ENCODE measurements around the gene MDFIC.
"Not testable (repeated sequence)": the region's sequence is repeated elsewhere in the genome, so short reads cannot be mapped to it uniquely, and the experiment has no call there.

The MDFIC gene, protein sequence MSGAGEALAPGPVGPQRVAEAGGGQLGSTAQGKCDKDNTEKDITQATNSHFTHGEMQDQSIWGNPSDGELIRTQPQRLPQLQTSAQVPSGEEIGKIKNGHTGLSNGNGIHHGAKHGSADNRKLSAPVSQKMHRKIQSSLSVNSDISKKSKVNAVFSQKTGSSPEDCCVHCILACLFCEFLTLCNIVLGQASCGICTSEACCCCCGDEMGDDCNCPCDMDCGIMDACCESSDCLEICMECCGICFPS

DNA sequence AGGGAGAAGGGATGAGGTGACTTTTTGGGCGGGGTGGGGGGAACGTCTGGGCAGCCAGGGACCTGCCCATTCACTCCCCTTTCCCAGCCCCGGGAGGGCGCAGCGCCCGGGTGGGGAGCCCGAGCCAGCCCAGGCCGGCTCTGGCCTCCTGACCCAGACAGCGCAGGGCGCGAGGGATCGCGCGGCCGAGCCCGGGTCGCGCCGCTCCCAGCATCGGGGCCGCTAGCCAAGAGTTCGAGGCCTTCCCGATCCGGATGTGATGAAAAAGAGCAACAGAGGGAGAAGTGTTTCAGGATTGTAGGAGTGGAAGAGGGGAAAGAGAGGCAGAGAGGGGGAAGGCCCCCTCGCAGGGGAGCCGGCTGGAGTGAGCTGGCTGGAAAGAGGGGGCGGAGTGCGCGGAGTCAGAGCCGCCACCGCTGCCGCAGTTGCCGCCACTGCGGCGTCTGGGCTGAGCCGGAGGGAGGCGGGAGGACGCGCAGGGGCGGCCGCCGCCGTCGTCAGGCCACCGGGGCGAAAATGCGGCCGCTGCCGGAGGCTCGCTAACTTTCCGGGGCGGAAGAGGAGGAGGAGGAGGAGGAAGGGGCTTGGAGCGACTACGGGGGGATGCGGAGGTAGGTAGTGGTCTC, at the start of gene MDFIC:
Gene MDFIC, plus strand, starts transcription at position 69 of the 626 bp plus-strand sequence. CDS start 940 bp downstream, outside the sequence.
- DNase-seq (ENCODE audit: low spot score) = peak; percentile 41

GRCh38 chr7:114874170-114874569, 47.7 kb upstream of the MDFIC start:
- DNase-seq (ENCODE audit: low spot score) = no peak

GRCh38 chr7:114875186-114875585, 46.7 kb upstream of the MDFIC start:
- DNase-seq (ENCODE audit: low spot score) = no peak

DNA sequence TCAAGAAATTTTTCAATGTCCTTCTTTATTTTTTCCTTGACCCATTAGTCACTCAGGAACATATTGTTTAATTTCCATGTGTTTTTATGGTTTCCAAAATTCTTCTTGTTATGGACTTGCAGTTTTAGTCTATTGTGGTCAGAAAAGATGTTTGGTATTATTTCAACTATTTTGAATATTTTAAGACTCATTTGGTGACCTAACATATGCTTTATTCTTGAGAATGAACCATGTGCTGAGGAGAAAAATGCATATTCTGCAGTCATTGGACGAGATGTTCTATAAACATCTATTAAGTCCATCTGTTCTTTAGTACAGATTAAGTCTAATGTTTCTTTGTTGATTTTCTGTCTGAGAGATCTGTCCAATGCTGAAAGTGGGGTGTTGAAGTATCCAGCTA, 42.3 kb upstream of the MDFIC start:
- no peak for DNase-seq (ENCODE audit: low spot score)

GRCh38 chr7:114885836-114886235, 36.1 kb upstream of the MDFIC start:
- no peak for DNase-seq (ENCODE audit: low spot score)

DNA sequence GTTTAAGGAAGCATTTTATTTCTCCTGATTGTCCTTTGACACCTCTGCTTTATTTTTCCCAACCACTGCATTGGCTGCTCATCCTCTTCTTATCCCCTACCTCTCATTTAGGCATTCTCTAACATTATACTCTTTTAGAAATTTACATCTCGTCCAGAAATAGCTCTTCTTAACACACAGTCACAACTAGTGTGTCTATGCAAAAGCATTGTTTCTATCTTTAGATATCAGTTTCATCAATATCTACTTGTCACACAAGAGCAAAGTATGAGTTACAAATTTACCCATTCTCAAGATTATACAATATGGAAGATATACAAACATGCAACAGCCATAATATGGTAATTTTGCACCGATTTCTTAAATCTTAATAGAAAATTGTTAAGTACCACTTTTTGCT, 35.7 kb upstream of the MDFIC start:
- no peak for DNase-seq (ENCODE audit: low spot score)

DNA sequence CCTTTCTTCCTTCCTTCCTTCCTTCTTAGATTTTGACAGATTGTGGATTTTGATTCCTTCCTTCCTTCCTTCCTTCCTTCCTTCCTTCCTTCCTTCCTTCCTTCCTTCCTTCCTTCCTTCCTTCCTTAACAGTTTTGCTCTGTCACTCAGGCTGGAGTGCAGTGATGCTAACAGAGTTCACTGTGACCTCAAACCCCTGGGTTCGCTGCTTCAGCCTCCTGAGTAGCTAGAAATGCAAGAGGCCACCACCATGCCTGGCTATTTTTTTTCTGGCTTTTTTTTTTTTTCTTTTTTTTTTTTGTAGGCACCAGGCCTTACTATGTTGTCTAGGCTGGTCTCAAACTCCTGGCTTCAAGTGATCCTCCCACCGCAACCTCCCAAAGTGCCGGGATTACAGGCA, 32.8 kb upstream of the MDFIC start:
- not testable (repeated sequence) for DNase-seq (ENCODE audit: low spot score)

DNA sequence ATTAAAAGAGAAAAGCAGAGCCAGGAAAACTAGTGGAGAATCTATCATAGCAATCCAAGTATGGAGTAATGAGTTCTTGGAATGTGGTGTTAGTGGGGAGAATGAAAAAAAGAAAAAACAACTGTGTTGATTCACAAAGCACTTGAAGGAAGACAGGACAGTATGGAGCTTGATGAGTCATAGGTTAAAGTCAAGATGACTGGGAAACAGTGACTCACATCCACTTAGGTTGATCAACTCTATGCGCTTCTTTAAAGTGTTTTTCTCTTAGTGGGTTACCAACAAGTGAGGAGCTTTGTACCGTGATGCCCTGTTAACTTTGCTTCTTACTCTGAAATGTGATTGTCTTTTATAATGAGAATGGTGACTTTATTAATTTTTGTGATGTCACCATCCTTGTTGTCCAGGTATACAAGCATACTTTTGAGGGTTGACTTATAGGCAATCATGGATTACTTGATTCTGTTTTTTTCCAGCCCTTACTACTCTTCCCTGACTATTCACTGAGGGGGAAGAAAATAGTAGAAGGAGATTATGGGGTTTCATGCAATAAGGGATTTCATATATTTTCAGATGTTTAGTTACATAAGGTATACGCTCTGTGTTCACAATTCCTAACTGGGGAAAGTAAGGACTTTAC, 32.1 kb upstream of the MDFIC start:
- DNase-seq (ENCODE audit: low spot score) = peak; percentile 94

DNA sequence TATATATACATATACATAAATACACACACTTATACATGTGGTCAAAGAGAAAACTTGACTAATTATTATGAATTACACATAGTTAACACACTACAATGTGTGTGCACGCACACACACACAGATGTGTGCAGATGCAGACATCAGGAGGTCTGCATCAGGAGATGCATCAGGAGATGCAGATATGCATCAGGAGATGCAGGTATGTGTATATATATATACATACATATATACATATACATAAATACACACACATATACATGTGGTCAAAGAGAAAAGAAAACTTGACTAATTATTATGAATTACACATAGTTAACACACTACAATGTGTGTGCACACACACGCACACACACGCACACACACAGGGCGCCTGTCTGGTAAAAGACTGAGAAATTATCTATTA, 31.3 kb upstream of the MDFIC start:
- no peak for DNase-seq (ENCODE audit: low spot score)

GRCh38 chr7:114900127-114900526, 21.8 kb upstream of the MDFIC start:
- DNase-seq (ENCODE audit: low spot score) = no peak

DNA sequence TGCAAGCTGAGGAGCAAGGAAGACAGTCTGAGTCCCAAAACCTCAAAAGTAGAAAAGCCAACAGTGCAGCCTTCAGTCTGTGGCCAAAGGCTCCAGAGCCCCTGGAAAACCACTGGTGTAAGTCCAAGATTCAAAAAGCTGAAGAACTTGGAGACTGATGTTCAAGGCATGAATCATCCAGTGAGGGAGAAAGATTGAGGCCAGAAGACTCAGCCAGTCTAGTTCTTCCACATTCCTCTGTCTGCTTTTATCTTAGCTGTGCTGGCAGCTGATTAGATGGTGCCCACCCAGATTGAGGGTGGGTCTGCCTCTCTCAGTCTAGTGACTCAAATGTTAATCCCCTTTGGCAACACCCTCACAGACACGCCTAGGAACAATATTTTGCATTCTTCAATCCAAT, 20.1 kb upstream of the MDFIC start:
- DNase-seq (ENCODE audit: low spot score) = peak; percentile 76

GRCh38 chr7:114903131-114903530, 18.8 kb upstream of the MDFIC start:
- no peak for DNase-seq (ENCODE audit: low spot score)

GRCh38 chr7:114910787-114911186, 11.1 kb upstream of the MDFIC start:
- no peak for DNase-seq (ENCODE audit: low spot score)

DNA sequence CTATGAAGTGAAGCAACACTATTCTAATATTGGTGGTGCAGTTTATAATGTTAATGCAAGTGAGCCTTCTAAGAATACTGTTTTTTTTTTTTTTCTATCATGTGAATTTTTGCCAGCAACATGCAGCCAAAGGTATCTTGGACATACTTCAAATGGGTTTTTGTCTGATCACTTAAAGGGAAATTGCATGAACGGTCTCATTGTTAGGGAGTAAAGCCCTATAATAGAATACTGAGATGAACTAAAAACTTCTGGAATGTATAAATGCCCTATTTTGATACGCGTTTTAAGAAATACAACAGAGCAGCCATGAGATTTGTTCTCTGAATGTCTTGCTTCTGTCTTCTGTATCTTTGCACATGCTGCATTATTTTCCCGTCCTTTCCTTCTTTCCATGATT, 10.5 kb upstream of the MDFIC start:
- no peak for DNase-seq (ENCODE audit: low spot score)

DNA sequence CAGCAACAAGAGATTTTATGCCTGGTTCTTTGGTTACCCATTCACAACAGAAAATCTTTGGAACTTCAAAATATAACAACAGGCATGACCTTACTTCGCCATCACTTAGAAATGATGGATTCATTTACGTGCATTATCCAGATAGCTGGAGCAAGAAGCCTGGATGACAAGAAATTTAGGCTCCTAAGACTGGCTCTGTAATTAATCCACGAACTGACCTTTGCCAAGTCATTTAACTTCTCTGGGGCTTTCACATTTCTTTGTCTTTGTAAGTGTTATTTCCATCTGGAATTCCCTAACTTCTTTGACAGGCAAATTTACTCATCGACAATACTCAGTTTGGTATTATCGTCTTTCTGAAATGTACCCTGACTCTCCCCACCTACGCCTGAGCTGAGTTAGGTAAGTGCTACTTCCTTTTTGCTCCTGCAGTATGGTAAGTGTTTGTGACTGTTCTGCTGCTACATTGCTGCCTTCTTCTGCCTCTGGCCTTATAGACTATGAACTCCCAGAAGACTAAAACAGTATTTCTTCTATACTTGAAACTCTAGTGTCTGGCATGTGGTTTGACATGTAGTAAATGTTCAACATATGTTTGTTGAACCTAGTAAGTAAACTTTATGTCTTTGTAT, 5.5 kb upstream of the MDFIC start:
- DNase-seq (ENCODE audit: low spot score) = no peak

DNA sequence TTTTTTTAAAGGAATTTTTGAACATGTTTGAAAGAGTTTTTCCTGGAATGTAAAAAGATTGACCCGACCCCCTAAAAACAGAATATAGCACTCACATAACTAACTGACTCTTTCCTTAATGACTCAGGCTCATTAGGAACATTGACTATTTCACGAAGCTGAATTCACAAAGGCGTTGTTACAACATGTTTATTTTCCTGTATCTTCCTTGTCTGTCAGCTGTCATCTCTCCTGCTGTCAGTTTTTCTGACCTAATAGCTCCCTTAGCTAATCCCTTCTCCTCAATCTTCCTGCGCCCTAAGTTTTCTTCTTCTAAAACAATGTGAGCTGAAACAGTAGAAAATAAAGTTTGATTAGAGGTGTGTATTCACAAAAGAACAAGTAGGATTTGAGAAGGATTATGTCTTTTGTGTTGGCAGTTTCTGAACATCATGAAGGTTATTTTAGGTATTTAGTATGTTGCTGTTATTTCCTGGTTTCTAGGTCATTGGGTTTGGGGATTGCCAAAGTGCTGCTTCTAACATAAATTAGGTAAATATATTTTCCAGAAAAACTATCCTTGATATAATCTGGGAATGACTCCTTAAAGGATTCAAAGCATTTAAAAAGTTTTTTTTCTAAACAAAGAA, 4.6 kb upstream of the MDFIC start:
- DNase-seq (ENCODE audit: low spot score) = no peak

DNA sequence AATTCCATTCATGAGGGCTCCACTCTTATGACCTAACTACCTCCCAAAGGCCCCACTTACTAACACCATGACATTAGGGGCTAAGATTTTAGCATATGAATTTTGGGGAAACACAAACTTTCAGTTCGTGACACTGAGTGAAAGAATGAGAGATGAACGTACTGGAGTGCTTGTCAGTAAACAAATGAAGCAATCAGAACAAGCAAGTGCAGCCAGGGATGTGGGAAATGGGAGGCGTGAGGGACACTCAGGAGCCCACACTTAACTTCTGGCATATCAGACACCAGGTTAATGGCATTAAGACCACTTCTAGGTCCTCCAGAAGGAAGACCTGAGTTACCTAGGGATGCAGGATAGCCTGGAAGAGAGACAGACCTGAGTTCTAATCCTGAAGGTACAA, 2.3 kb upstream of the MDFIC start:
- no peak for DNase-seq (ENCODE audit: low spot score)

- no peak for DNase-seq (ENCODE audit: low spot score)
These were observed 266 bp upstream of the MDFIC start for GRCh38 chr7:114921631-114922025.

DNA sequence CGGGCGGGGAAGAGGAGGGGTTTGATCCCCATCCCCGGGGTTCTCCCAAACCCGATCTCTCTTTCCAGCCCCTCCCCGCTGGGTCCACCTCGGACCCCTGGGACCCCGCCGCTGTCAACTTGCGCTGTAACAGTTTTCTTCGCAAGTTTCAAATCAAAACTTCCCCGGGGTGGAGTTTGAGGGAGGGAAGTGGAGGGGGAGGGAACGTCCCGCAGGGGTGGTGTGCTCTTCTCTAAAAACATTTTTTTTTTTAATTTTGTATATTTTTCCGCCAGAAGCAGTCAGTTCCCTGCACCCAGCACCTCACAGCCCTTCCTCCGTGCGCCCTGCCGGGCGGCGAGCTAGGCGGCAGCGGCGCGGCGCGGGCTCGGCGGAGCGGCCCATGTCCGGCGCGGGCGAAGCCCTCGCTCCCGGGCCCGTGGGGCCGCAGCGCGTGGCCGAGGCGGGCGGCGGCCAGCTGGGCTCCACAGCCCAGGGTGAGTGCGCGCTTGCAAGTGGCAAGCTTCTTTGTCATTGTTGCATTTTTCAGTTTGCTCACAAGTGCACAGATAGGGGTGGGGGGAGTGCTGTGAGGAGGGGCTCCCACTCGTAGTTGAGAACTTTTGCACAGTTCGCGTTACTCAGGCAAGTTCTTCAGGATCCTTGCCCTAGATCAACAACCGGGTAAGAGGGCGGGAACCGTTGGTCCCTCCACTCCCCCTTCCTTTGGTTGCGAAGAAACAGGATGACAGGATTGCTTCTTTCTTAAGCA, 933 bp downstream of the MDFIC start:
- peak; percentile 18 for DNase-seq (ENCODE audit: low spot score)

DNA sequence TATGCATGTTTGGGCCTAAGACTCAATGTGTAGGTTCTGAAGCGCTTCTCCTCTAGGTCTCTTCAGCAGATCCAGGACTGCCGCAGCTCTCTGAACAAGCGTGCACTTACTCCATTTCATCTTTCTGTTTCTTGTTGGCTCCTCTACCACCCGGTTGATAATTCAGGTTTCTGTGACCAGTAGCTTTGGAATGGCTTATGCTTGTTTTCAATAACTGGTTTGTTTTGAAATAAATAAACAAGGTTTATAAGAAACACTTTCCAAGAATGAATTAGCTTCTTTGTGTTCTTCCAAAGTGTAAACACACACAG, 1.5 kb downstream of the MDFIC start:
- peak; percentile 42 for DNase-seq (ENCODE audit: low spot score)

DNA sequence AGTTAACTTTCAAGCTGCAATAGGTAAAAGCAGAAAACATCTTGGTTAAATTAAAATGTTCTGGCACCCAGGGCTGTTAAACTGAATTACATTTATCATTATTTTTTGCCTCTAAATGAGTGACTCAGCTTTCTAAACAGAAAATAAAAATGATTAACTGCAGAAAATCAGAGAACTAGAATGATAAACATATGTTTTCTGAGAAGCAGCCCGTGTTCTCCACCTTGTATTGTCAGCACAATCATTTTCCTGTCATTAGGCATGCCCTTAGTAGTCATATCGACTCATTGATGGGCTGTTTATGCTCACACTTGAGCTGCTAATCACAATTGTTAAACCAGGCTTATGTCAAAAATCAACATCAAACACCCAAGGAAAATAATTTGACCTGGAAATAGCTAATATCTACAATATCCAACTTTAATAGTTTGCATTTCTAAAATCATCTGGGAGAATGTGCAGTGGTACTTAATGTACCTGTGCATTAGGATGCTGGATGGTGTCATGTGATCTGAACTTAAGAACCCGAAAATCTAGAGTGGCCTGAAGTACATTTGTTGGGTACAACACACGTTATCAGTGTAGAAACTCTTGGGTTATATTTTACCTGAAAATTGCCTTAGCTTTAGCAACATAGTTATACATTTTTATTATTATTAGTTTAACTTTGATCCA, 2.3 kb downstream of the MDFIC start:
- no peak for DNase-seq (ENCODE audit: low spot score)

DNA sequence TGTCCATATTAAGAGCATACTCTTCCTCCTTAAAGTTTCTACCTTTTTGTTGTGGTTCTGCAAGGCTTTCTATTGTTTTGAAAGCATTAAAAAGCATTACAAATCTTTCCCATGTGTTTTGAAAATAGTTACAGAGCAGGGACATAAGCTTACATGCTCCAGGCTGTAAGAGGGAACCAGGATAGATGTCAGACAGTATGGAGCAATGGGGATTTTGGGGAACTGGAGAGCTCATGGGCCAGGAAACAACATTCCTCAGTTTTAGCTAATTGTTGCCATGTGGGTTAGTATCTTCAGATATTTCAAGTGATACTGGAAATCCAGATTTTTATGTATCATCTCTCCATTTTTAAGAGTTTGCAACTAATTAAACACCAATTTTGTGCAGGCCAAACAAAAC, 3.5 kb downstream of the MDFIC start:
- no peak for DNase-seq (ENCODE audit: low spot score)
